Endothelial cell of umbilical vein (primary cell): Measurements from ENCODE around the gene CNTN5. TPM values are rescaled to one million over a fixed set of nuclear protein-coding genes. Genes with fewer than 3 reads are reported as not detected.

Experiments used
- BruUV-seq: library from RNA; stranded (reverse); fragments of 400-500 nt; replicated peaks from 2 replicates; lab custom pipeline; 2021; lab: Mats Ljungman, UMichigan
- CTCF ChIA-PET: fragments of 300-600, 350-600 bp; sonication (Branson Sonifier 250); formaldehyde crosslinking; loops from one replicate; lab custom pipeline; 2021; ENCODE audit warnings: antibody characterized with exemption, inconsistent platforms; lab: Charles Lee
- POLR2A ChIA-PET: fragments of 300-600, 350-600 bp; sonication (Branson Sonifier 250); formaldehyde crosslinking; loops from one replicate; lab custom pipeline; 2021; ENCODE audit warnings: antibody characterized with exemption, inconsistent platforms; lab: Charles Lee
- DNase-seq: peaks from one replicate; pipeline ENCODE4 v3.0.0-alpha.2; 2011; ENCODE audit warnings: low read depth, low spot score
- FAIRE-seq: peaks from 2 replicates; lab custom pipeline; 2011; peaks lifted over from hg19 to GRCh38; lab: Jason Lieb, UNC
- H2AFZ ChIP-seq: 2 replicates; pipeline ENCODE4 v1.6.0; 2012; ENCODE audit warnings: low read depth, low read length, control low read depth, inconsistent platforms
- H3K27ac ChIP-seq: 2 replicates; pipeline ENCODE4 v1.5.1; 2011; ENCODE audit warnings: low read depth, mild to moderate bottlenecking, control low read depth, low read length, moderate library complexity; ENCODE audit not compliant: insufficient read depth
- H3K27me3 ChIP-seq, 2 experiments: 2 replicates each; pipeline versions ENCODE4 v1.6.0 to v1.6.1; 2011; ENCODE audit warnings: low read length in 2 of 2, mixed read lengths in 1 of 2; ENCODE audit not compliant: control insufficient read depth in 2 of 2, insufficient read depth in 2 of 2
- H3K36me3 ChIP-seq, 2 experiments: 2 replicates in 1 of 2; 3 replicates in 1 of 2; pipeline ENCODE4 v1.5.1; 2011; ENCODE audit warnings: low read length in 2 of 2, mild to moderate bottlenecking in 1 of 2, moderate library complexity in 1 of 2; ENCODE audit not compliant: control insufficient read depth in 2 of 2, insufficient read depth in 2 of 2; ENCODE audit errors: extremely low read depth in 1 of 2
- H3K4me1 ChIP-seq: 3 replicates; pipeline ENCODE4 v1.5.1; 2011; ENCODE audit warnings: mild to moderate bottlenecking, low read length; ENCODE audit not compliant: control insufficient read depth, insufficient read depth; ENCODE audit errors: extremely low read depth
- H3K4me2 ChIP-seq: 2 replicates; pipeline ENCODE4 v1.6.1; 2011; ENCODE audit warnings: low read length, control low read depth, mixed read lengths; ENCODE audit not compliant: insufficient read depth
- H3K4me3 ChIP-seq, 3 experiments: fragments of 200-600 bp in 1 of 3; sonication (generic), shearing (Covaris generic) in 1 of 3; replicated peaks in 1 of 3; 2 replicates each; pipeline ENCODE4 v1.5.1; 2011 to 2016; ENCODE audit warnings: control low read depth in 3 of 3, low read length in 3 of 3, mild to moderate bottlenecking in 2 of 3, inconsistent platforms in 1 of 3, low read depth in 1 of 3, moderate library complexity in 1 of 3; ENCODE audit not compliant: insufficient read depth in 1 of 3
- H3K79me2 ChIP-seq: 2 replicates; pipeline ENCODE4 v1.6.0; 2012; ENCODE audit warnings: low read length, inconsistent platforms; ENCODE audit not compliant: control insufficient read depth, insufficient read depth
- H3K9ac ChIP-seq: replicated peaks from 2 replicates; pipeline ENCODE3; 2011; ENCODE audit warnings: low read length, control low read depth; ENCODE audit not compliant: insufficient read depth; ENCODE audit errors: extremely low read depth
- H3K9me1 ChIP-seq: replicated peaks from 3 replicates; pipeline ENCODE4 v1.6.0; 2011; ENCODE audit warnings: mild to moderate bottlenecking, low read length; ENCODE audit not compliant: control insufficient read depth, insufficient read depth; ENCODE audit errors: extremely low read depth
- H3K9me3 ChIP-seq: replicated peaks from 2 replicates; pipeline ENCODE4 v1.5.1; 2012; ENCODE audit warnings: low read length, inconsistent platforms; ENCODE audit not compliant: control insufficient read depth, insufficient read depth
- H4K20me1 ChIP-seq: replicated peaks from 2 replicates; pipeline ENCODE3; 2011; ENCODE audit warnings: mild to moderate bottlenecking, low read length; ENCODE audit not compliant: control insufficient read depth, insufficient read depth; ENCODE audit errors: extremely low read depth
- EZH2 ChIP-seq: IDR thresholded peaks from 2 replicates; pipeline ENCODE4 v1.6.1; 2012; ENCODE audit warnings: borderline replicate concordance, low read depth, mild to moderate bottlenecking, moderate library complexity, low read length, inconsistent platforms; ENCODE audit not compliant: severe bottlenecking
- FOS ChIP-seq: IDR thresholded peaks from 2 replicates; pipeline ENCODE4 v1.6.1; 2011; ENCODE audit warnings: mild to moderate bottlenecking, low read length, moderate library complexity, borderline replicate concordance; ENCODE audit not compliant: insufficient read depth
- GATA2 ChIP-seq: IDR thresholded peaks from 2 replicates; pipeline ENCODE4 v1.7.0; 2011; ENCODE audit warnings: low read depth, mild to moderate bottlenecking, moderate library complexity, mixed read lengths, low read length; ENCODE audit not compliant: insufficient read length, insufficient read depth
- JUN ChIP-seq: IDR thresholded peaks from 2 replicates; pipeline ENCODE4 v1.6.1; 2011; ENCODE audit warnings: borderline replicate concordance, low read depth; ENCODE audit not compliant: insufficient read length, insufficient read depth
- MYC ChIP-seq: IDR thresholded peaks from one replicate; pipeline ENCODE4 v1.6.1; 2011; ENCODE audit warnings: mild to moderate bottlenecking, low read depth, low read length
- POLR2A ChIP-seq: IDR thresholded peaks from 2 replicates; pipeline ENCODE4 v1.6.1; 2012; ENCODE audit warnings: low read depth, mild to moderate bottlenecking, control low read depth, low read length
- POLR2AphosphoS5 ChIP-seq: IDR thresholded peaks from 2 replicates; pipeline ENCODE4 v1.6.1; 2012; ENCODE audit warnings: low read depth, mild to moderate bottlenecking, control low read depth, low read length, moderate library complexity; ENCODE audit not compliant: insufficient read depth
- dilution Hi-C: fragments of 300-500 bp; cut with MboI; formaldehyde crosslinking; loops from one replicate; pipeline ENCODE4 v1.15.0; 2019; ENCODE audit warnings: low sequenced_read_pairs; ENCODE audit not compliant: extremely low pct_ligation_motif_present
- intact Hi-C: fragments of 100-400 bp; cut with micrococcal nuclease; formaldehyde crosslinking; loops from one replicate; pipeline ENCODE4 v1.10.0; 2022
- polyA plus RNA-seq, 4 experiments: library from polyadenylated mRNA; depleted of rRNA in 3 of 4; stranded (reverse) in 3 of 4; unstranded in 1 of 4; fragments of >200 nt; gene quantifications; 2 replicates each; pipeline versions ENCODE4 v1.2.1 to v1.2.3, GENCODE V29; 2011 to 2012; ENCODE audit warnings: missing spikeins in 1 of 4
- total RNA-seq: library from RNA; stranded (reverse); gene quantifications from 2 replicates; pipeline ENCODE4 v1.2.3, GENCODE V29; 2021
- TF ChIP-seq, protein P1 (sequence below), 2 donors: IDR thresholded peaks; 1 replicate in 1 of 2; 2 replicates in 1 of 2; pipeline ENCODE4 v1.5.1; 2011; ENCODE audit warnings: low read length in 2 of 2, mild to moderate bottlenecking in 2 of 2, moderate library complexity in 2 of 2, control low read depth in 1 of 2, inconsistent platforms in 1 of 2, low read depth in 1 of 2; ENCODE audit not compliant: insufficient read depth in 1 of 2; ENCODE audit errors: extremely low read depth in 1 of 2
- TF ChIP-seq, protein P2 (sequence below): IDR thresholded peaks from 2 replicates; pipeline ENCODE4 v1.6.1; 2011; ENCODE audit not compliant: insufficient read depth, insufficient read length

CNTN5 gene
- total and polyA plus RNA-seq, 2 donors (not counting 3 experiments of a cell fraction or from before 2014, with no cell fraction given): not detected

DNA sequence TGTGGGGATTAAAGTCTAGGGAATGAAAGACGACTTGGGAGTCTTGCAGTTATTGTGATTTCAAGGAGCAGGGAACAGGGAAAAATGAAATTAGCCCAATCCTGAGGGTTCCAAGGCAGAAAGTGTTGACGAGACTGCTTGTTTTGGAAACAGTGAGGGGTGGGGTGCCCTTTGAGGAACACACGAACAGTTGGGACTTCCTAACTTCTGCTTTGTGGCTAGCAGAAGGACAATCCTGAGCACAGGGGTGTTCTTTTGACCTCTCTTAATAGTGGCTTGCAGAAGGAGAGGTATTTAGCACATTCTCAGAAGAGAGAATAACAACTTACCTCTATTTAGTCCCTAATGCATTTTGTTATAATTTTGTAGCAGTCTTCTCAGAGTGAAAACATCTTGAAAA is 1120.5 kb downstream of the CNTN5 start:
- intact Hi-C loops: no loop called here
- BruUV-seq: no TSS peak

More for the DNA sequence above, 1120.5 kb downstream of the CNTN5 start:
- Histone ChIP-seq H3K4me1 (no peaks in the 10 kb centered on the region), H3K9me1 (no peaks in the 10 kb centered on the region), H3K36me3 (no peaks in the 10 kb centered on the region), H4K20me1 (no peaks in the 10 kb centered on the region), H3K4me3 (no peak overlapping the region), H3K27me3 (no peaks in the 10 kb centered on the region), H3K27ac (no peak overlapping the region), H3K9ac (no peak overlapping the region), H3K4me2 (no peak overlapping the region), H3K9me3 (peaks cover 3% of the 10 kb centered on the region), H2AFZ (no peak overlapping the region), H3K79me2 (no peaks in the 10 kb centered on the region)
- POLR2A ChIA-PET: no interaction called here
- dilution Hi-C loops: no loop called here
- FAIRE-seq: no peak
- CTCF ChIA-PET: no interaction called here
- no peak for DNase-seq
- TF ChIP-seq FOS (no peak), POLR2AphosphoS5 (no peak), MYC (no peak), EZH2 (no peak), JUN (no peak), GATA2 (no peak), POLR2A (no peak)
- TF ChIP-seq, protein P1, sequence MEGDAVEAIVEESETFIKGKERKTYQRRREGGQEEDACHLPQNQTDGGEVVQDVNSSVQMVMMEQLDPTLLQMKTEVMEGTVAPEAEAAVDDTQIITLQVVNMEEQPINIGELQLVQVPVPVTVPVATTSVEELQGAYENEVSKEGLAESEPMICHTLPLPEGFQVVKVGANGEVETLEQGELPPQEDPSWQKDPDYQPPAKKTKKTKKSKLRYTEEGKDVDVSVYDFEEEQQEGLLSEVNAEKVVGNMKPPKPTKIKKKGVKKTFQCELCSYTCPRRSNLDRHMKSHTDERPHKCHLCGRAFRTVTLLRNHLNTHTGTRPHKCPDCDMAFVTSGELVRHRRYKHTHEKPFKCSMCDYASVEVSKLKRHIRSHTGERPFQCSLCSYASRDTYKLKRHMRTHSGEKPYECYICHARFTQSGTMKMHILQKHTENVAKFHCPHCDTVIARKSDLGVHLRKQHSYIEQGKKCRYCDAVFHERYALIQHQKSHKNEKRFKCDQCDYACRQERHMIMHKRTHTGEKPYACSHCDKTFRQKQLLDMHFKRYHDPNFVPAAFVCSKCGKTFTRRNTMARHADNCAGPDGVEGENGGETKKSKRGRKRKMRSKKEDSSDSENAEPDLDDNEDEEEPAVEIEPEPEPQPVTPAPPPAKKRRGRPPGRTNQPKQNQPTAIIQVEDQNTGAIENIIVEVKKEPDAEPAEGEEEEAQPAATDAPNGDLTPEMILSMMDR (IDR thresholded peaks at IDR 0.05; ENCODE audit: extremely low read depth in 1 of 2, insufficient read depth in 1 of 2, low read depth in 1 of 2, low read length in 2 of 2): no peak
- TF ChIP-seq, protein P2, sequence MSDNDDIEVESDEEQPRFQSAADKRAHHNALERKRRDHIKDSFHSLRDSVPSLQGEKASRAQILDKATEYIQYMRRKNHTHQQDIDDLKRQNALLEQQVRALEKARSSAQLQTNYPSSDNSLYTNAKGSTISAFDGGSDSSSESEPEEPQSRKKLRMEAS: no peak
